ENCODE data around the gene ZNF93. TPM values are rescaled to one million over a fixed set of nuclear protein-coding genes. Genes with fewer than 3 reads are reported as not detected.
"Not testable (repeated sequence)": the region's sequence is repeated elsewhere in the genome, so short reads cannot be mapped to it uniquely, and the experiment has no call there.

ZNF93 gene
- total and polyA plus RNA-seq, 12 donors = 1.1 to 3.3 (median 1.9) TPM

- peaks cover 0 to 29% (median 5%) of the 10 kb centered on the region in 9 donors for H3K36me3 ChIP-seq
- intact Hi-C loops (cut with DNase I) = no loop called here
- ATAC-seq (no peak), DNase-seq (no peak)
- TF ChIP-seq CTCF (IDR thresholded peaks at IDR 0.05) = no peak
- H3K4me3 ChIP-seq = no peak overlapping the region
- no peaks in the 10 kb centered on the region for H3K27me3 ChIP-seq
- H3K27ac ChIP-seq = no peak overlapping the region
- H3K4me1 ChIP-seq = peaks cover 0 to 58% (median 42%) of the 10 kb centered on the region in 9 donors
- peaks cover 0 to 83% (median 0%) of the 10 kb centered on the region in 11 donors for H3K9me3 ChIP-seq
Observed at GRCh38 chr19:19873381-19873780, 27.4 kb upstream of the ZNF93 start.

- Histone ChIP-seq H3K27me3 (no peaks in the 10 kb centered on the region), H3K4me3 (no peak overlapping the region), H3K4me1 (peaks cover 0 to 27% (median 10%) of the 10 kb centered on the region in 9 donors), H3K27ac (no peak overlapping the region), H3K9me3 (peaks cover 0 to 90% (median 0%) of the 10 kb centered on the region in 11 donors), H3K36me3 (peaks cover 0 to 73% (median 21%) of the 10 kb centered on the region in 9 donors)
- 65 to 74% methylated on average over 4 of the region's 4 CpGs for WGBS, 2 donors
- intact Hi-C loops (cut with DNase I) = no loop called here
- ATAC-seq = no peak
- TF ChIP-seq CTCF (IDR thresholded peaks at IDR 0.05) = no peak
- DNase-seq = no peak
Observed at GRCh38 chr19:19877724-19878123, 23.0 kb upstream of the ZNF93 start.

- no peak overlapping the region for H3K27ac ChIP-seq
- no peaks in the 10 kb centered on the region for H3K27me3 ChIP-seq
- H3K9me3 ChIP-seq = peaks cover 0 to 79% (median 0%) of the 10 kb centered on the region in 11 donors
- 96 to 100% methylated on average over 1 of the region's 1 CpG for WGBS, 2 donors
- H3K36me3 ChIP-seq = peaks cover 0 to 100% (median 37%) of the 10 kb centered on the region in 9 donors
- intact Hi-C loops (cut with DNase I) = no loop called here
- H3K4me3 ChIP-seq = no peak overlapping the region
- ATAC-seq = no peak
- H3K4me1 ChIP-seq = no peaks in the 10 kb centered on the region
- DNase-seq = no peak
- no peak for TF ChIP-seq CTCF (IDR thresholded peaks at IDR 0.05)
Observed at GRCh38 chr19:19884583-19884982, 16.2 kb upstream of the ZNF93 start.

- H3K27me3 ChIP-seq; ATAC-seq; intact Hi-C loops (cut with DNase I); H3K4me1 ChIP-seq; H3K4me3 ChIP-seq; DNase-seq; H3K27ac ChIP-seq: not testable (repeated sequence)
- WGBS, 2 donors = 97 to 98% methylated on average over 3 of the region's 3 CpGs
- H3K36me3 ChIP-seq = peaks cover 8 to 69% (median 37%) of the 10 kb centered on the region in 9 donors
- peaks cover 0 to 100% (median 50%) of the 10 kb centered on the region in 11 donors for H3K9me3 ChIP-seq
Observed at GRCh38 chr19:19892055-19892941, 8.4 kb upstream of the ZNF93 start.

Measured in heart right ventricle (tissue), 16 donors.